Measurements from ENCODE around the gene ZNF507.

DNA sequence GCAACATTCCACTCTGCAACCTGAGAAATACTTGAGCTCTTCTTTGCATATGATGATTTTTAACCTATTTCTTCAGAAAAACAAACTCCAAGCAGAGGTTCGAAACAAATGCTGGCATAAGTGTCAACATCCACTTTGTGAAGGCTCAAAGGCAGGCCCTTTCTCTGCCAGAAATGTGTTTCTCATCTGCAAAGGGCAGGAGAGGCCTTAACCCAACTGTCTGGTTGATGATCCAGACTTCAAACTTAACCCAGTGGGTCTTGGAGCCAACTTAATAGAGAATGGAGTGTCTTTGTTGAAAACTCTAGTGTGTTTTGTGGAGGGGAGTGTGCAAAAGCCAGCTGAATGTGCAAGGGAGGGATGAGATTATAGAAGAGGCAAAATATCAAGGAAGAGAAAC is 28.3 kb upstream of the ZNF507 start:
- TF ChIP-seq SP1 (IDR thresholded peaks at IDR 0.05): no peak
- no peak for TF ChIP-seq CTBP1 (IDR thresholded peaks at IDR 0.05; ENCODE audit: borderline replicate concordance)
- no peak for TF ChIP-seq FOXA1 (IDR thresholded peaks at IDR 0.05)
- no peak for TF ChIP-seq NFRKB (IDR thresholded peaks at IDR 0.05)
- no peak for TF ChIP-seq BHLHE40 (IDR thresholded peaks at IDR 0.05; ENCODE audit: borderline replicate concordance)
- no peak for TF ChIP-seq ZNF384 (IDR thresholded peaks at IDR 0.05)
- no peak for TF ChIP-seq ELF4 (IDR thresholded peaks at IDR 0.05)
- no peak for TF ChIP-seq HDGF (IDR thresholded peaks at IDR 0.05; ENCODE audit: borderline replicate concordance)

Data from HEK293T (cell line).